GM23338 (cell line): Measurements from ENCODE around the gene PLXNA2. TPM values are rescaled to one million over a fixed set of nuclear protein-coding genes. Genes with fewer than 3 reads are reported as not detected.

Source experiments
- ATAC-seq: fragments of 200-7000 bp; cut with Tn5 transposase; 3 replicates; pipeline ENCODE4 v1.9.1; 2020
- DNase-seq: peaks from one replicate; pipeline ENCODE4 v3.0.0-alpha.2; 2015; ENCODE audit warnings: low spot score
- H2AFZ ChIP-seq: fragments of 200-600 bp; sonication (generic); 2 replicates; pipeline ENCODE4 v1.8.0; 2016; ENCODE audit warnings: antibody characterized with exemption, mild to moderate bottlenecking, moderate library complexity
- H3F3A ChIP-seq: fragments of 200-600 bp; sonication (generic); replicated peaks from 2 replicates; pipeline ENCODE4 v1.8.0; 2017; ENCODE audit warnings: antibody characterized with exemption, mixed run types, low read depth
- H3K27ac ChIP-seq: fragments of 200-600 bp; sonication (generic); 2 replicates; pipeline ENCODE4 v1.6.1; 2016; ENCODE audit warnings: low read depth
- H3K27me3 ChIP-seq: fragments of 200-600 bp; sonication (generic); 2 replicates; pipeline ENCODE4 v1.8.0; 2016; ENCODE audit warnings: mild to moderate bottlenecking, mixed run types, moderate library complexity; ENCODE audit not compliant: insufficient read depth
- H3K36me3 ChIP-seq: fragments of 200-600 bp; sonication (generic); 2 replicates; pipeline ENCODE4 v1.8.0; 2016; ENCODE audit warnings: mild to moderate bottlenecking; ENCODE audit not compliant: insufficient read depth
- H3K4me1 ChIP-seq: fragments of 200-600 bp; sonication (generic); 2 replicates; pipeline ENCODE4 v1.8.0; 2016; ENCODE audit warnings: mild to moderate bottlenecking, moderate library complexity; ENCODE audit not compliant: insufficient read depth
- H3K4me2 ChIP-seq: fragments of 200-600 bp; sonication (generic); 2 replicates; pipeline ENCODE4 v1.7.1; 2017; ENCODE audit warnings: mixed run types
- H3K4me3 ChIP-seq: fragments of 200-600 bp; sonication (generic); 2 replicates; pipeline ENCODE4 v1.6.1; 2016; ENCODE audit warnings: mixed run types
- H3K79me2 ChIP-seq: fragments of 200-600 bp; sonication (generic); replicated peaks from 2 replicates; pipeline ENCODE4 v1.8.0; 2017; ENCODE audit warnings: mild to moderate bottlenecking; ENCODE audit not compliant: insufficient read depth
- H3K9me2 ChIP-seq: fragments of 200-600 bp; sonication (generic); 2 replicates; pipeline ENCODE4 v1.8.0; 2017; ENCODE audit not compliant: insufficient read depth
- H4K20me1 ChIP-seq: fragments of 200-600 bp; sonication (generic); replicated peaks from 2 replicates; pipeline ENCODE4 v1.8.0; 2017; ENCODE audit warnings: mild to moderate bottlenecking; ENCODE audit not compliant: insufficient read depth
- H3K27ac Mint-ChIP-seq: 2 replicates; pipeline ENCODE4 v1.8.0; 2020; ENCODE audit warnings: inconsistent platforms, mild to moderate bottlenecking, moderate library complexity, mixed read lengths
- H3K27me3 Mint-ChIP-seq: 3 replicates; pipeline ENCODE4 v1.8.0; 2022; ENCODE audit warnings: low read depth, mild to moderate bottlenecking, moderate library complexity, mixed read lengths, inconsistent platforms; ENCODE audit not compliant: insufficient read depth, poor library complexity
- H3K36me3 Mint-ChIP-seq: 3 replicates; pipeline ENCODE4 v1.8.0; 2021; ENCODE audit warnings: low read depth, mild to moderate bottlenecking, inconsistent platforms, moderate library complexity, mixed read lengths
- H3K4me1 Mint-ChIP-seq: 3 replicates; pipeline ENCODE4 v1.8.0; 2020; ENCODE audit warnings: mild to moderate bottlenecking, inconsistent platforms, mixed read lengths
- H3K4me3 Mint-ChIP-seq: 3 replicates; pipeline ENCODE4 v1.8.0; 2021; ENCODE audit warnings: moderate library complexity, mild to moderate bottlenecking, inconsistent platforms, mixed read lengths
- H3K9me3 Mint-ChIP-seq: 3 replicates; pipeline ENCODE4 v1.8.0; 2020; ENCODE audit warnings: moderate library complexity, mild to moderate bottlenecking, inconsistent platforms, mixed read lengths
- EZH2 ChIP-seq: fragments of 200-600 bp; sonication (generic); IDR thresholded peaks from one replicate; pipeline ENCODE4 v1.8.0; 2017; ENCODE audit warnings: antibody characterized with exemption, mild to moderate bottlenecking, low read depth; ENCODE audit not compliant: unreplicated experiment
- JUNB ChIP-seq: IDR thresholded peaks from one replicate; pipeline ENCODE4 v1.6.1; 2016; ENCODE audit warnings: antibody characterized with exemption; ENCODE audit not compliant: unreplicated experiment
- NANOG ChIP-seq: IDR thresholded peaks from 2 replicates; pipeline ENCODE4 v1.6.1; 2016; ENCODE audit warnings: antibody characterized with exemption, borderline replicate concordance
- STAT1 ChIP-seq: IDR thresholded peaks from one replicate; pipeline ENCODE4 v1.6.1; 2016; ENCODE audit warnings: antibody characterized with exemption; ENCODE audit not compliant: unreplicated experiment
- ZNF114 ChIP-seq: fragments of 250-450 bp; sonication (Bioruptor Pico); IDR thresholded peaks from 2 replicates; pipeline ENCODE4 v1.5.0; 2020; ENCODE audit warnings: mild to moderate bottlenecking, moderate library complexity
- ZNF331 ChIP-seq: fragments of 250-450 bp; sonication (Bioruptor Pico); IDR thresholded peaks from 2 replicates; pipeline ENCODE4 v1.5.0; 2020; ENCODE audit warnings: low read depth, mild to moderate bottlenecking, moderate library complexity
- polyA plus RNA-seq: library from polyadenylated mRNA; unstranded; fragments of >200 nt; fragmentation: Nextera tagmentation; extraction: Ambion mirVana; gene quantifications from 2 replicates; pipeline ENCODE4 v1.2.1, GENCODE V29; 2016
- total RNA-seq: library from RNA; depleted of rRNA; stranded (reverse); fragments of >200 nt; shearing (Covaris generic); gene quantifications from 2 replicates; pipeline ENCODE4 v1.2.3, GENCODE V29; 2014
- TF ChIP-seq, protein P1 (sequence below): IDR thresholded peaks from one replicate; pipeline ENCODE4 v1.6.1; 2018; ENCODE audit warnings: antibody characterized with exemption; ENCODE audit not compliant: unreplicated experiment
- TF ChIP-seq, protein P2 (sequence below), 2 experiments: fragments of 200-600 bp in 1 of 2; sonication (generic) in 1 of 2; conservative IDR thresholded peaks; 2 replicates each; pipeline versions ENCODE4 v1.5.1 to v1.6.1; 2016 to 2017; ENCODE audit warnings: antibody characterized with exemption in 2 of 2, low read depth in 2 of 2, mild to moderate bottlenecking in 2 of 2, moderate library complexity in 1 of 2
- TF ChIP-seq, protein P3 (sequence below): fragments of 250-450 bp; sonication (Bioruptor Pico); IDR thresholded peaks from 2 replicates; pipeline ENCODE4 v1.5.0; 2020; ENCODE audit warnings: mild to moderate bottlenecking, moderate library complexity

PLXNA2 gene
- total and polyA plus RNA-seq, 2 experiments from 2014 or later, result 0.40 to 1.8 TPM

DNA sequence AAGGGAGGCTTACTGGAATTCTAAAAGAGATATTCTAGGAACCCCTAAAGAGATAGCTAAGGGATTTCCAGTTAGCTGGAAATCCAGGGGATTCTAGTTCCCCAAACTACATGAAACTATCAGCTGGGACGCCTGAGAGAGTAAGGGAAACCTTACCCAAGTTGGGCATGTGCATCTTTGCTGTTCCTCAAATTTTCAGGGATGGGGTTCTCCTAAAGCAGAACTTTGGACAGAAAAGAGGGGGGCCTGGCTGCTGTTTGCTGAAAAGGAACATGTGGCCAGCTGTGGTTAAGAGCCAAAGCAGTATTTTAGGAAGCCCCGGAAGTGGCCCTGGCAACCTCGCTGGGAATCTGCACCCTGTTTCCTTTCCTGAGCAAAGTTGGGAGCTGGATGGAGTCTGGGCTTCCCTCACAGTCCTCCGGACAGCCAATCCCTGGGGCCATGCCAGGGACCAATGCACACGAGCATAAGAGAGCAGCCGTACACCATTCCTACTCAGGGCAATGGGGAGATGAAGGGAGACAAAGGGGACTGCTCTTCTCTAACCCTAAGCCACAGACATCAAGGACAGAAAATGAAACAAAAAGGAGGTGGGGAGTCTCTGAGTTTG, 154.3 kb downstream of the PLXNA2 start (continued):
- TF ChIP-seq, protein P1, sequence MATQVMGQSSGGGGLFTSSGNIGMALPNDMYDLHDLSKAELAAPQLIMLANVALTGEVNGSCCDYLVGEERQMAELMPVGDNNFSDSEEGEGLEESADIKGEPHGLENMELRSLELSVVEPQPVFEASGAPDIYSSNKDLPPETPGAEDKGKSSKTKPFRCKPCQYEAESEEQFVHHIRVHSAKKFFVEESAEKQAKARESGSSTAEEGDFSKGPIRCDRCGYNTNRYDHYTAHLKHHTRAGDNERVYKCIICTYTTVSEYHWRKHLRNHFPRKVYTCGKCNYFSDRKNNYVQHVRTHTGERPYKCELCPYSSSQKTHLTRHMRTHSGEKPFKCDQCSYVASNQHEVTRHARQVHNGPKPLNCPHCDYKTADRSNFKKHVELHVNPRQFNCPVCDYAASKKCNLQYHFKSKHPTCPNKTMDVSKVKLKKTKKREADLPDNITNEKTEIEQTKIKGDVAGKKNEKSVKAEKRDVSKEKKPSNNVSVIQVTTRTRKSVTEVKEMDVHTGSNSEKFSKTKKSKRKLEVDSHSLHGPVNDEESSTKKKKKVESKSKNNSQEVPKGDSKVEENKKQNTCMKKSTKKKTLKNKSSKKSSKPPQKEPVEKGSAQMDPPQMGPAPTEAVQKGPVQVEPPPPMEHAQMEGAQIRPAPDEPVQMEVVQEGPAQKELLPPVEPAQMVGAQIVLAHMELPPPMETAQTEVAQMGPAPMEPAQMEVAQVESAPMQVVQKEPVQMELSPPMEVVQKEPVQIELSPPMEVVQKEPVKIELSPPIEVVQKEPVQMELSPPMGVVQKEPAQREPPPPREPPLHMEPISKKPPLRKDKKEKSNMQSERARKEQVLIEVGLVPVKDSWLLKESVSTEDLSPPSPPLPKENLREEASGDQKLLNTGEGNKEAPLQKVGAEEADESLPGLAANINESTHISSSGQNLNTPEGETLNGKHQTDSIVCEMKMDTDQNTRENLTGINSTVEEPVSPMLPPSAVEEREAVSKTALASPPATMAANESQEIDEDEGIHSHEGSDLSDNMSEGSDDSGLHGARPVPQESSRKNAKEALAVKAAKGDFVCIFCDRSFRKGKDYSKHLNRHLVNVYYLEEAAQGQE, result no peak
- TF ChIP-seq ZNF114 (CRISPR knock-in tag) (no peak), JUNB (no peak), NANOG (no peak), ZNF331 (CRISPR knock-in tag) (no peak)

DNA sequence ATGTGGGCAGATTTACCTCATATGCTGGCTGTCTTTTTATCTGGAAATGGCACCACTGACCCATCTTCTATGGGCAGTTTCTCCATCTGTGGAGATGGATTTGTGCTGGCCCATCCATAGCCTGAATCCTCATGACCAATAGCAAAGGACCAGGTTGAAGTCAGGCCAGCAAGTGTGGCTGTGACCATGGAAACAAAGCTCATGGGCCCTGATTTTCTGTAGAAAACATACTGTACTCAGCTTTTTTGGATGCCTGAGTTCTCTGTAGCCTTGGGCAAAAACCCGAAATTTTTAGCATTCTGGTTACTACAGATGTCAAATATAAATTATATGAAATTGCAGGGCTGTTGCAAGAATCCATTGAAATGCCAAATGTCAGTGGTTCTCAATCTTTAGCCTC, 155.0 kb downstream of the PLXNA2 start:
- no peaks in the 10 kb centered on the region for H3K79me2 ChIP-seq
- Mint-ChIP-seq H3K9me3 (no peaks in the 10 kb centered on the region), H3K36me3 (no peaks in the 10 kb centered on the region), H3K27ac (no peak overlapping the region), H3K4me3 (no peak overlapping the region), H3K27me3 (peaks cover 2% of the 10 kb centered on the region), H3K4me1 (peaks cover 15% of the 10 kb centered on the region)
- DNase-seq (no peak), ATAC-seq (no peak)
- no peaks in the 10 kb centered on the region for H4K20me1 ChIP-seq
- H3K27ac ChIP-seq, result no peak overlapping the region
- no peak overlapping the region for H3K4me2 ChIP-seq
- H3K9me2 ChIP-seq, result no peaks in the 10 kb centered on the region
- no peaks in the 10 kb centered on the region for H3F3A ChIP-seq
- no peaks in the 10 kb centered on the region for H3K27me3 ChIP-seq
- H3K4me3 ChIP-seq, result no peak overlapping the region
- no peak overlapping the region for H2AFZ ChIP-seq
- peaks cover 4% of the 10 kb centered on the region; the same call in 1 of the 2 replicates for H3K4me1 ChIP-seq
- H3K36me3 ChIP-seq, result no peaks in the 10 kb centered on the region
- TF ChIP-seq ZNF114 (CRISPR knock-in tag) (no peak), STAT1 (no peak), ZNF331 (CRISPR knock-in tag) (no peak), NANOG (no peak), EZH2 (no peak)
- TF ChIP-seq, protein P2, sequence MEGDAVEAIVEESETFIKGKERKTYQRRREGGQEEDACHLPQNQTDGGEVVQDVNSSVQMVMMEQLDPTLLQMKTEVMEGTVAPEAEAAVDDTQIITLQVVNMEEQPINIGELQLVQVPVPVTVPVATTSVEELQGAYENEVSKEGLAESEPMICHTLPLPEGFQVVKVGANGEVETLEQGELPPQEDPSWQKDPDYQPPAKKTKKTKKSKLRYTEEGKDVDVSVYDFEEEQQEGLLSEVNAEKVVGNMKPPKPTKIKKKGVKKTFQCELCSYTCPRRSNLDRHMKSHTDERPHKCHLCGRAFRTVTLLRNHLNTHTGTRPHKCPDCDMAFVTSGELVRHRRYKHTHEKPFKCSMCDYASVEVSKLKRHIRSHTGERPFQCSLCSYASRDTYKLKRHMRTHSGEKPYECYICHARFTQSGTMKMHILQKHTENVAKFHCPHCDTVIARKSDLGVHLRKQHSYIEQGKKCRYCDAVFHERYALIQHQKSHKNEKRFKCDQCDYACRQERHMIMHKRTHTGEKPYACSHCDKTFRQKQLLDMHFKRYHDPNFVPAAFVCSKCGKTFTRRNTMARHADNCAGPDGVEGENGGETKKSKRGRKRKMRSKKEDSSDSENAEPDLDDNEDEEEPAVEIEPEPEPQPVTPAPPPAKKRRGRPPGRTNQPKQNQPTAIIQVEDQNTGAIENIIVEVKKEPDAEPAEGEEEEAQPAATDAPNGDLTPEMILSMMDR (conservative IDR thresholded peaks at IDR 0.05; ENCODE audit: low read depth in 2 of 2), result no peak
- TF ChIP-seq, protein P3, sequence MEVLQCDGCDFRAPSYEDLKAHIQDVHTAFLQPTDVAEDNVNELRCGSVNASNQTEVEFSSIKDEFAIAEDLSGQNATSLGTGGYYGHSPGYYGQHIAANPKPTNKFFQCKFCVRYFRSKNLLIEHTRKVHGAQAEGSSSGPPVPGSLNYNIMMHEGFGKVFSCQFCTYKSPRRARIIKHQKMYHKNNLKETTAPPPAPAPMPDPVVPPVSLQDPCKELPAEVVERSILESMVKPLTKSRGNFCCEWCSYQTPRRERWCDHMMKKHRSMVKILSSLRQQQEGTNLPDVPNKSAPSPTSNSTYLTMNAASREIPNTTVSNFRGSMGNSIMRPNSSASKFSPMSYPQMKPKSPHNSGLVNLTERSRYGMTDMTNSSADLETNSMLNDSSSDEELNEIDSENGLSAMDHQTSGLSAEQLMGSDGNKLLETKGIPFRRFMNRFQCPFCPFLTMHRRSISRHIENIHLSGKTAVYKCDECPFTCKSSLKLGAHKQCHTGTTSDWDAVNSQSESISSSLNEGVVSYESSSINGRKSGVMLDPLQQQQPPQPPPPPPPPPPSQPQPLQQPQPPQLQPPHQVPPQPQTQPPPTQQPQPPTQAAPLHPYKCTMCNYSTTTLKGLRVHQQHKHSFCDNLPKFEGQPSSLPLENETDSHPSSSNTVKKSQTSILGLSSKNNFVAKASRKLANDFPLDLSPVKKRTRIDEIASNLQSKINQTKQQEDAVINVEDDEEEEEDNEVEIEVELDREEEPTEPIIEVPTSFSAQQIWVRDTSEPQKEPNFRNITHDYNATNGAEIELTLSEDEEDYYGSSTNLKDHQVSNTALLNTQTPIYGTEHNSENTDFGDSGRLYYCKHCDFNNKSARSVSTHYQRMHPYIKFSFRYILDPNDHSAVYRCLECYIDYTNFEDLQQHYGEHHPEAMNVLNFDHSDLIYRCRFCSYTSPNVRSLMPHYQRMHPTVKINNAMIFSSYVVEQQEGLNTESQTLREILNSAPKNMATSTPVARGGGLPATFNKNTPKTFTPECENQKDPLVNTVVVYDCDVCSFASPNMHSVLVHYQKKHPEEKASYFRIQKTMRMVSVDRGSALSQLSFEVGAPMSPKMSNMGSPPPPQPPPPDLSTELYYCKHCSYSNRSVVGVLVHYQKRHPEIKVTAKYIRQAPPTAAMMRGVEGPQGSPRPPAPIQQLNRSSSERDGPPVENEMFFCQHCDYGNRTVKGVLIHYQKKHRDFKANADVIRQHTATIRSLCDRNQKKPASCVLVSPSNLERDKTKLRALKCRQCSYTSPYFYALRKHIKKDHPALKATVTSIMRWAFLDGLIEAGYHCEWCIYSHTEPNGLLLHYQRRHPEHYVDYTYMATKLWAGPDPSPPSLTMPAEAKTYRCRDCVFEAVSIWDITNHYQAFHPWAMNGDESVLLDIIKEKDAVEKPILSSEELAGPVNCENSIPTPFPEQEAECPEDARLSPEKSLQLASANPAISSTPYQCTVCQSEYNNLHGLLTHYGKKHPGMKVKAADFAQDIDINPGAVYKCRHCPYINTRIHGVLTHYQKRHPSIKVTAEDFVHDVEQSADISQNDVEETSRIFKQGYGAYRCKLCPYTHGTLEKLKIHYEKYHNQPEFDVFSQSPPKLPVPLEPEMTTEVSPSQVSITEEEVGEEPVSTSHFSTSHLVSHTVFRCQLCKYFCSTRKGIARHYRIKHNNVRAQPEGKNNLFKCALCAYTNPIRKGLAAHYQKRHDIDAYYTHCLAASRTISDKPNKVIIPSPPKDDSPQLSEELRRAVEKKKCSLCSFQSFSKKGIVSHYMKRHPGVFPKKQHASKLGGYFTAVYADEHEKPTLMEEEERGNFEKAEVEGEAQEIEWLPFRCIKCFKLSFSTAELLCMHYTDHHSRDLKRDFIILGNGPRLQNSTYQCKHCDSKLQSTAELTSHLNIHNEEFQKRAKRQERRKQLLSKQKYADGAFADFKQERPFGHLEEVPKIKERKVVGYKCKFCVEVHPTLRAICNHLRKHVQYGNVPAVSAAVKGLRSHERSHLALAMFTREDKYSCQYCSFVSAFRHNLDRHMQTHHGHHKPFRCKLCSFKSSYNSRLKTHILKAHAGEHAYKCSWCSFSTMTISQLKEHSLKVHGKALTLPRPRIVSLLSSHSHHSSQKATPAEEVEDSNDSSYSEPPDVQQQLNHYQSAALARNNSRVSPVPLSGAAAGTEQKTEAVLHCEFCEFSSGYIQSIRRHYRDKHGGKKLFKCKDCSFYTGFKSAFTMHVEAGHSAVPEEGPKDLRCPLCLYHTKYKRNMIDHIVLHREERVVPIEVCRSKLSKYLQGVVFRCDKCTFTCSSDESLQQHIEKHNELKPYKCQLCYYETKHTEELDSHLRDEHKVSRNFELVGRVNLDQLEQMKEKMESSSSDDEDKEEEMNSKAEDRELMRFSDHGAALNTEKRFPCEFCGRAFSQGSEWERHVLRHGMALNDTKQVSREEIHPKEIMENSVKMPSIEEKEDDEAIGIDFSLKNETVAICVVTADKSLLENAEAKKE (CRISPR knock-in tag), result no peak
- TF ChIP-seq, protein P1, result no peak
